H1 (cell line): ENCODE measurements around the gene TTI1.

ENCODE experiments used
- CEBPB ChIP-seq: IDR thresholded peaks from 2 replicates; pipeline ENCODE4 v1.6.1; 2012; ENCODE audit warnings: low read depth, low read length
- CHD2 ChIP-seq: IDR thresholded peaks from 2 replicates; pipeline ENCODE4 v1.6.1; 2012; ENCODE audit warnings: low read length, improper control_type of control experiment
- CTCF ChIP-seq, 3 experiments: IDR thresholded peaks; 1 replicate in 2 of 3; 2 replicates in 1 of 3; pipeline versions ENCODE4 v1.5.1 to v1.6.1; 2011; ENCODE audit warnings: low read length in 3 of 3, mild to moderate bottlenecking in 3 of 3, inconsistent platforms in 2 of 3, low read depth in 1 of 3, moderate library complexity in 1 of 3; ENCODE audit not compliant: insufficient read depth in 1 of 3; ENCODE audit errors: control extremely low read depth in 1 of 3
- EP300 ChIP-seq, 2 experiments: IDR thresholded peaks; 1 replicate in 1 of 2; 2 replicates in 1 of 2; pipeline ENCODE4 v1.6.1; 2011 to 2012; ENCODE audit warnings: low read depth in 2 of 2, low read length in 2 of 2, mild to moderate bottlenecking in 2 of 2, borderline replicate concordance in 1 of 2, inconsistent platforms in 1 of 2, moderate library complexity in 1 of 2
- GABPA ChIP-seq: IDR thresholded peaks from 2 replicates; pipeline ENCODE4 v1.6.1; 2011; ENCODE audit warnings: mild to moderate bottlenecking, low read length, moderate library complexity, borderline replicate concordance; ENCODE audit not compliant: insufficient read depth
- MAFK ChIP-seq: IDR thresholded peaks from 2 replicates; pipeline ENCODE4 v1.6.1; 2012; ENCODE audit warnings: low read depth, mild to moderate bottlenecking, improper control_type of control experiment, low read length
- POLR2A ChIP-seq, 2 experiments: IDR thresholded peaks; 1 replicate in 1 of 2; 2 replicates in 1 of 2; pipeline ENCODE4 v1.6.1; 2011; ENCODE audit warnings: low read depth in 2 of 2, low read length in 2 of 2, mild to moderate bottlenecking in 2 of 2; ENCODE audit errors: control extremely low read depth in 1 of 2
- RFX5 ChIP-seq: IDR thresholded peaks from 2 replicates; pipeline ENCODE4 v1.6.1; 2011; ENCODE audit warnings: low read depth, low read length, improper control_type of control experiment, borderline replicate concordance
- SRF ChIP-seq: IDR thresholded peaks from 2 replicates; pipeline ENCODE4 v1.6.1; 2011; ENCODE audit warnings: mild to moderate bottlenecking, low read depth, low read length, moderate library complexity
- SUZ12 ChIP-seq: fragments of 200-600 bp; sonication (generic); IDR thresholded peaks from 2 replicates; pipeline ENCODE4 v1.6.1; 2012; ENCODE audit warnings: mild to moderate bottlenecking, inconsistent platforms, low read length, moderate library complexity, mixed read lengths
- TAF7 ChIP-seq: optimal IDR thresholded peaks from 2 replicates; pipeline ENCODE3; 2011; ENCODE audit warnings: low read depth, mild to moderate bottlenecking, inconsistent platforms, low read length, moderate library complexity, borderline replicate concordance
- YY1 ChIP-seq: IDR thresholded peaks from 2 replicates; pipeline ENCODE4 v1.6.1; 2011; ENCODE audit warnings: low read depth, mild to moderate bottlenecking, low read length

- no peak for TF ChIP-seq CTCF (IDR thresholded peaks at IDR 0.05; ENCODE audit: control extremely low read depth in 1 of 3, insufficient read depth in 1 of 3, low read depth in 1 of 3, low read length in 3 of 3)
- TF ChIP-seq SRF = no peak
- TF ChIP-seq MAFK = no peak
- no peak for TF ChIP-seq CEBPB
- TF ChIP-seq EP300 (IDR thresholded peaks at IDR 0.05; ENCODE audit: borderline replicate concordance in 1 of 2, low read depth in 2 of 2, low read length in 2 of 2) = no peak
- no peak for TF ChIP-seq CHD2
- TF ChIP-seq SUZ12 = no peak
- TF ChIP-seq RFX5 = no peak
- TF ChIP-seq POLR2A (IDR thresholded peaks at IDR 0.05; ENCODE audit: control extremely low read depth in 1 of 2, low read depth in 2 of 2, low read length in 2 of 2) = no peak
- TF ChIP-seq YY1 = no peak
- TF ChIP-seq TAF7 = no peak
- TF ChIP-seq GABPA = no peak
These were observed 37.2 kb downstream of the TTI1 start for GRCh38 chr20:37995856-37996605.
